Liver (tissue), 9 donors: ENCODE results near the gene NCAM1. TPM values are rescaled to one million over a fixed set of nuclear protein-coding genes. Genes with fewer than 3 reads are reported as not detected.

Experiments used
- DNase-seq: peaks from one replicate; pipeline ENCODE4 v3.0.0-alpha.2; 2017; ENCODE audit warnings: low spot score
- H3K27ac ChIP-seq, 2 donors: one replicate each; pipeline ENCODE4 v1.7.0; 2013; ENCODE audit warnings: inconsistent platforms in 2 of 2, low read length in 2 of 2, control low read depth in 1 of 2, low read depth in 1 of 2, mild to moderate bottlenecking in 1 of 2
- H3K27me3 ChIP-seq, 4 donors: one replicate each; pipeline versions ENCODE4 v1.6.1 to v1.7.0; 2013; ENCODE audit warnings: low read length in 3 of 4, inconsistent platforms in 1 of 4, mild to moderate bottlenecking in 1 of 4, moderate library complexity in 1 of 4; ENCODE audit not compliant: control insufficient read depth in 4 of 4, insufficient read depth in 4 of 4
- H3K36me3 ChIP-seq, 4 donors: one replicate each; pipeline versions ENCODE4 v1.6.1 to v1.7.0; 2013; ENCODE audit warnings: low read length in 3 of 4, mild to moderate bottlenecking in 3 of 4, low read depth in 1 of 4, moderate library complexity in 1 of 4; ENCODE audit not compliant: control insufficient read depth in 4 of 4, insufficient read depth in 3 of 4
- H3K4me1 ChIP-seq, 4 donors: one replicate each; pipeline versions ENCODE4 v1.6.1 to v1.7.0; 2013; ENCODE audit warnings: low read length in 3 of 4, mild to moderate bottlenecking in 3 of 4, moderate library complexity in 1 of 4; ENCODE audit not compliant: control insufficient read depth in 4 of 4, insufficient read depth in 4 of 4
- H3K4me3 ChIP-seq, 3 donors: one replicate each; pipeline versions ENCODE4 v1.6.1 to v1.7.0; 2013; ENCODE audit warnings: low read length in 3 of 3, control low read depth in 1 of 3, low read depth in 1 of 3, mild to moderate bottlenecking in 1 of 3
- H3K9ac ChIP-seq, 2 donors: one replicate each; pipeline ENCODE4 v1.7.0; 2013; ENCODE audit warnings: low read length in 2 of 2, mild to moderate bottlenecking in 2 of 2, moderate library complexity in 2 of 2, control low read depth in 1 of 2, low read depth in 1 of 2
- H3K9me3 ChIP-seq, 4 donors: one replicate each; pipeline versions ENCODE4 v1.6.1 to v1.7.0; 2013; ENCODE audit warnings: low read length in 3 of 4; ENCODE audit not compliant: control insufficient read depth in 4 of 4
- ATF3 ChIP-seq: IDR thresholded peaks from 2 replicates; pipeline ENCODE4 v1.6.1; 2016; ENCODE audit warnings: antibody characterized with exemption
- CTCF ChIP-seq: fragments of 150-350 bp; IDR thresholded peaks from 2 replicates; pipeline ENCODE4 v1.5.1; 2017; ENCODE audit warnings: improper control_type of control experiment, low read depth, low read length; ENCODE audit not compliant: missing input control
- EGR1 ChIP-seq, 2 donors: IDR thresholded peaks; 2 replicates each; pipeline ENCODE4 v1.6.1; 2016 to 2018; ENCODE audit warnings: antibody characterized with exemption in 2 of 2, low read depth in 2 of 2
- FOXA1 ChIP-seq: IDR thresholded peaks from 2 replicates; pipeline ENCODE4 v1.6.1; 2016; ENCODE audit warnings: antibody characterized with exemption
- FOXA2 ChIP-seq: IDR thresholded peaks from 2 replicates; pipeline ENCODE4 v1.6.1; 2016; ENCODE audit warnings: antibody characterized with exemption
- HNF4A ChIP-seq, 2 donors: conservative IDR thresholded peaks; 2 replicates each; pipeline ENCODE4 v1.6.1; 2016; ENCODE audit warnings: antibody characterized with exemption in 2 of 2, mild to moderate bottlenecking in 2 of 2
- HNF4G ChIP-seq: IDR thresholded peaks from 2 replicates; pipeline ENCODE4 v1.6.1; 2016; ENCODE audit warnings: antibody characterized with exemption
- JUND ChIP-seq, 2 donors: IDR thresholded peaks; 2 replicates each; pipeline ENCODE4 v1.6.1; 2016; ENCODE audit warnings: antibody characterized with exemption in 2 of 2
- MAX ChIP-seq: IDR thresholded peaks from 2 replicates; pipeline ENCODE4 v1.6.1; 2016; ENCODE audit warnings: antibody characterized with exemption
- NR2F2 ChIP-seq: IDR thresholded peaks from 2 replicates; pipeline ENCODE4 v1.6.1; 2016; ENCODE audit warnings: antibody characterized with exemption
- RAD21 ChIP-seq, 2 donors: IDR thresholded peaks; 2 replicates each; pipeline ENCODE4 v1.6.1; 2016; ENCODE audit warnings: antibody characterized with exemption in 2 of 2, mild to moderate bottlenecking in 2 of 2
- RXRA ChIP-seq, 2 donors: IDR thresholded peaks; 2 replicates each; pipeline ENCODE4 v1.6.1; 2017 to 2018; ENCODE audit warnings: antibody characterized with exemption in 2 of 2, mild to moderate bottlenecking in 1 of 2
- SP1 ChIP-seq: IDR thresholded peaks from 2 replicates; pipeline ENCODE4 v1.6.1; 2018; ENCODE audit warnings: antibody characterized with exemption, mild to moderate bottlenecking
- TAF1 ChIP-seq: conservative IDR thresholded peaks from 2 replicates; pipeline ENCODE4 v1.6.1; 2016; ENCODE audit warnings: antibody characterized with exemption, mild to moderate bottlenecking
- YY1 ChIP-seq: IDR thresholded peaks from 2 replicates; pipeline ENCODE4 v1.6.1; 2016; ENCODE audit warnings: antibody characterized with exemption, mild to moderate bottlenecking
- ZBTB33 ChIP-seq: IDR thresholded peaks from 2 replicates; pipeline ENCODE4 v1.6.1; 2016; ENCODE audit warnings: antibody characterized with exemption
- WGBS: extraction: QIAGEN DNeasy Blood & Tissue Kit; methylation state at CpG from one replicate; pipeline ENCODE4 v1.1.7; 2013; 5-methylcytosine and 5-hydroxymethylcytosine counted together
- polyA plus RNA-seq, 2 donors: library from polyadenylated mRNA; stranded (reverse) in 1 of 2; unstranded in 1 of 2; fragments of 200-250 nt in 1 of 2; fragments of >200 nt in 1 of 2; fragmentation: Nextera tagmentation in 1 of 2; extraction: Ambion mirVana in 1 of 2; gene quantifications; one replicate each; pipeline versions ENCODE4 v1.2.1 to v1.2.3, GENCODE V29; 2013 to 2015
- total RNA-seq, 2 donors: library from RNA; depleted of rRNA; stranded (reverse); fragments of >200 nt; gene quantifications; one replicate each; pipeline ENCODE4 v1.2.3, GENCODE V29; 2014
- TF ChIP-seq, protein P1 (sequence below): IDR thresholded peaks from 2 replicates; pipeline ENCODE4 v1.6.1; 2016; ENCODE audit warnings: antibody characterized with exemption, mild to moderate bottlenecking
- donor health status: healthy.
- donor health status: healthy.
- donor health status: healthy.
- donor health status: healthy.
- donor health status: healthy.

NCAM1 gene
- total and polyA plus RNA-seq, 4 donors = 0.65 to 2.1 (median 0.88) TPM

- Histone ChIP-seq H3K9me3 (no peaks in the 10 kb centered on the region), H3K36me3 (no peaks in the 10 kb centered on the region), H3K9ac (no peak overlapping the region), H3K27ac (no peak overlapping the region), H3K4me1 (no peaks in the 10 kb centered on the region), H3K27me3 (peaks cover 0 to 4% (median 1%) of the 10 kb centered on the region in 4 donors), H3K4me3 (no peak overlapping the region)
- 60% methylated on average over 3 of the region's 3 CpGs for WGBS
- TF ChIP-seq SP1 (no peak), FOXA2 (no peak), FOXA1 (no peak), TAF1 (no peak), RXRA (IDR thresholded peaks at IDR 0.05) (no peak), CTCF (no peak), HNF4G (no peak), ATF3 (no peak), MAX (no peak), JUND (IDR thresholded peaks at IDR 0.05) (no peak), RAD21 (IDR thresholded peaks at IDR 0.05) (no peak), EGR1 (IDR thresholded peaks at IDR 0.05; ENCODE audit: low read depth in 2 of 2) (no peak)
- DNase-seq = no peak
Observed at GRCh38 chr11:113026778-113027177, 65.6 kb downstream of the NCAM1 start.

- Histone ChIP-seq H3K9ac (no peak overlapping the region), H3K27me3 (peaks cover 0 to 4% (median 0%) of the 10 kb centered on the region in 4 donors), H3K4me1 (no peaks in the 10 kb centered on the region), H3K9me3 (peaks cover 0 to 2% (median 0%) of the 10 kb centered on the region in 4 donors), H3K27ac (no peak overlapping the region), H3K4me3 (no peak overlapping the region), H3K36me3 (no peaks in the 10 kb centered on the region)
- DNase-seq = no peak
- TF ChIP-seq HNF4A (conservative IDR thresholded peaks at IDR 0.05) (no peak), EGR1 (IDR thresholded peaks at IDR 0.05; ENCODE audit: low read depth in 2 of 2) (no peak), ZBTB33 (no peak), YY1 (no peak)
- 79% methylated on average over 5 of the region's 5 CpGs for whole genome bisulfite sequencing
Observed at GRCh38 chr11:113034576-113034975, 73.4 kb downstream of the NCAM1 start.

- 77% methylated on average over 3 of the region's 3 CpGs for WGBS
- no peak for TF ChIP-seq CTCF
- TF ChIP-seq YY1 = no peak
- no peak for TF ChIP-seq NR2F2
- no peak for TF ChIP-seq SP1
- TF ChIP-seq RXRA (IDR thresholded peaks at IDR 0.05) = no peak
- TF ChIP-seq, protein P1, sequence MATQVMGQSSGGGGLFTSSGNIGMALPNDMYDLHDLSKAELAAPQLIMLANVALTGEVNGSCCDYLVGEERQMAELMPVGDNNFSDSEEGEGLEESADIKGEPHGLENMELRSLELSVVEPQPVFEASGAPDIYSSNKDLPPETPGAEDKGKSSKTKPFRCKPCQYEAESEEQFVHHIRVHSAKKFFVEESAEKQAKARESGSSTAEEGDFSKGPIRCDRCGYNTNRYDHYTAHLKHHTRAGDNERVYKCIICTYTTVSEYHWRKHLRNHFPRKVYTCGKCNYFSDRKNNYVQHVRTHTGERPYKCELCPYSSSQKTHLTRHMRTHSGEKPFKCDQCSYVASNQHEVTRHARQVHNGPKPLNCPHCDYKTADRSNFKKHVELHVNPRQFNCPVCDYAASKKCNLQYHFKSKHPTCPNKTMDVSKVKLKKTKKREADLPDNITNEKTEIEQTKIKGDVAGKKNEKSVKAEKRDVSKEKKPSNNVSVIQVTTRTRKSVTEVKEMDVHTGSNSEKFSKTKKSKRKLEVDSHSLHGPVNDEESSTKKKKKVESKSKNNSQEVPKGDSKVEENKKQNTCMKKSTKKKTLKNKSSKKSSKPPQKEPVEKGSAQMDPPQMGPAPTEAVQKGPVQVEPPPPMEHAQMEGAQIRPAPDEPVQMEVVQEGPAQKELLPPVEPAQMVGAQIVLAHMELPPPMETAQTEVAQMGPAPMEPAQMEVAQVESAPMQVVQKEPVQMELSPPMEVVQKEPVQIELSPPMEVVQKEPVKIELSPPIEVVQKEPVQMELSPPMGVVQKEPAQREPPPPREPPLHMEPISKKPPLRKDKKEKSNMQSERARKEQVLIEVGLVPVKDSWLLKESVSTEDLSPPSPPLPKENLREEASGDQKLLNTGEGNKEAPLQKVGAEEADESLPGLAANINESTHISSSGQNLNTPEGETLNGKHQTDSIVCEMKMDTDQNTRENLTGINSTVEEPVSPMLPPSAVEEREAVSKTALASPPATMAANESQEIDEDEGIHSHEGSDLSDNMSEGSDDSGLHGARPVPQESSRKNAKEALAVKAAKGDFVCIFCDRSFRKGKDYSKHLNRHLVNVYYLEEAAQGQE = no peak
- TF ChIP-seq TAF1 = no peak
- no peak for DNase-seq
- Histone ChIP-seq H3K9me3 (peaks cover 0 to 2% (median 0%) of the 10 kb centered on the region in 4 donors), H3K36me3 (no peaks in the 10 kb centered on the region), H3K27ac (no peak overlapping the region), H3K4me1 (no peaks in the 10 kb centered on the region), H3K4me3 (no peak overlapping the region), H3K9ac (no peak overlapping the region), H3K27me3 (peaks cover 0 to 4% (median 0%) of the 10 kb centered on the region in 4 donors)
Observed at GRCh38 chr11:113035708-113036107, 74.5 kb downstream of the NCAM1 start.
